ENCODE data around the gene PDCD2L. TPM values are rescaled to one million over a fixed set of nuclear protein-coding genes. Genes with fewer than 3 reads are reported as not detected.

The PDCD2L gene
- total RNA-seq, 1 donor = 11.7 TPM

- TF ChIP-seq CTCF (IDR thresholded peaks at IDR 0.05; ENCODE audit: insufficient read depth, low read depth, low read length) = no peak
- DNase-seq (ENCODE audit: low read depth) = no peak
- no peak overlapping the region for H3K4me3 ChIP-seq (ENCODE audit: low read depth, low read length)
These were observed 30.5 kb upstream of the PDCD2L start for GRCh38 chr19:34373601-34374288.

DNA sequence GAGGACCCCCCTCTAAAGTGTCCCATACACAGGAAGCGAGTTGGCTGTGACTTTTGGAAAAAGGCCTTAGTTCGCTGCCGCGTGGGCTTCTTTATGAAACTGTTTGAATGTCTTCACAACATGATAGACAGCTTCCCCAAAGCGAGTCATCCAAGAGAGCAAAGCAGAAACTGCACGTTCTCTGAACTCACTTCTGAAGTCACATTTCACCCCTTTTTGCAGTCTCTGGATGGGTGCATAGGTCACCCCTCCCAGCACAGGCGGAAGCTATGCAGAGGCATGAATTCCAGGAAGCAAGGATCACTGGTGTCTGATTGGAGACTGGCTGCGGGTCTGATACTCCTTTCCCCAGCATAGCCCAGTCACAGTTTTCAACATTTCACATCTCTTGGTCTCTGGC, 28.6 kb upstream of the PDCD2L start:
- no peak overlapping the region for H3K4me3 ChIP-seq (ENCODE audit: low read depth, low read length)
- no peak for TF ChIP-seq CTCF (IDR thresholded peaks at IDR 0.05; ENCODE audit: insufficient read depth, low read depth, low read length)
- DNase-seq (ENCODE audit: low read depth) = no peak

DNA sequence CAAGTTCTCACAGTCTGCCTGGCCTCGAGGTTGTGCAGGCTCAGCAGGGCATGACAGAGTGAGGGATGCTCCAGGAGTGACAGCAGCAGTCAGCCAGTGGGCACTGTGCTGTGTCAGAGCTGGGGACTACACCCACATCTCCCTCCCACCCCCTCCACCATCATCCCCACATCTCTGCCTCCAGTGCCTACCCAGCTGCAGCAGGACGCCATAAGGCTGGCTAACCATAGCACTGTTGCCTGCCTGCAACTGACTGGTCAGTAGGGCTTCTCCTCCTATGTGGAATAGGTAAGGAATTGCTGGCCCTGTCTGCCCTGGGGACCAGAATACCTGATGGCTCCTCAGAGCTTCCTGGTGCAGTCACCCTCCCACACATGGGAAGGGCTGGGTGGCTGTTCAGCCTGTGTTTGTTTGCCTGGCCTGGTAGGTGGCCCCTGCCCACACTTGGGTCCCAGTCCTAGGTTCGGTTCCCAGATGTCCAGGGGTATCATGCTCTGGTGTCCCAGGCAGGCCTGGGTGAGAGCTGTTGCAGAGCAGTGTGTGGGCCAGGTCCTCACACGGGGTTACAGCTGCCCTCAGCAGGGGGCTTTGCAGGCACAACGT, 23.5 kb upstream of the PDCD2L start:
- TF ChIP-seq CTCF (IDR thresholded peaks at IDR 0.05; ENCODE audit: insufficient read depth, low read depth, low read length) = no peak
- H3K4me3 ChIP-seq (ENCODE audit: low read depth, low read length) = no peak overlapping the region
- no peak for DNase-seq (ENCODE audit: low read depth)

- H3K4me3 ChIP-seq (ENCODE audit: low read depth, low read length) = no peak overlapping the region
- no peak for TF ChIP-seq CTCF (IDR thresholded peaks at IDR 0.05; ENCODE audit: insufficient read depth, low read depth, low read length)
- no peak for DNase-seq (ENCODE audit: low read depth)
These were observed 22.6 kb upstream of the PDCD2L start for GRCh38 chr19:34381399-34382251.

DNA sequence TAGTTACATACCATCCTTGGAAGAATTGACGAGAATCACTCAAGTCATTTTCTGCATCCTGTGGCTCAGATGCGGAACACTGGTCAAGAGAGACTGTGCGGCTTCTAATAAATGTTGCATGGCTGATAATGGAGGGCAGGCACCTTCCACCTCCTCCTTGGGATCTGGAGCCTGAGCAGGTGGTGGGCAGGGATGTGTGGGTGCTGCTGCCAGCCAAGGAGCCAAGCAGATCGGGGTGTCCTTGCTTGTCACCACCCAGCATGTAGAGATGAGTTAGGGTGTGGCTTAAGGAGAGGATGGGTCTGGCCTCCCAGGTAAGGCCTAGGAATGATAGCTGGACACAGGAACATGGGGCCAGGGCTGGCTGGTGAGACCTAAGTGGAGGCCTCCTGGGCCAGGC, 21.7 kb upstream of the PDCD2L start:
- no peak for TF ChIP-seq CTCF (IDR thresholded peaks at IDR 0.05; ENCODE audit: insufficient read depth, low read depth, low read length)

DNA sequence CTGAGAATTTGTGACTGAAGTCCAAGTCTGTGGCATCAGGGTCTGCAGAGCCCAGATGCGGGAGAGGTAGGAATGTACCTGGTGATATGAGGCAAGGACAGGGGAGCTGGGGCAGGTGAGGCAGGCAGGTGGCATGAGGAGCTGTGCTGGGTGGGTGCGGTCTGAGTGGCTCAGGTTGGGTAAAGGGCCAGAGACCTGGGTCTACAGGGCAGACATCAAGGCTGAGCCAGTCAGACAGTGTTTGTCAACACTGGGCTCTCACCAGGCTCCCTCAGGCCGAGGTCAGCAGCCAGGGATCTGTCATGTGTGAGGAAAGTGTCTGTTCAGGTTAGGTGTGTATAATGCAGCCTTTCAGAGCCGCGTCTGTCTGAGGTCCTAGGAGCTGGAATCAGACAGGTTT, 20.6 kb upstream of the PDCD2L start:
- no peak for TF ChIP-seq CTCF (IDR thresholded peaks at IDR 0.05; ENCODE audit: insufficient read depth, low read depth, low read length)
- DNase-seq (ENCODE audit: low read depth) = no peak
- no peak overlapping the region for H3K4me3 ChIP-seq (ENCODE audit: low read depth, low read length)

More for the DNA sequence above, 21.7 kb upstream of the PDCD2L start:
- no peak overlapping the region for H3K4me3 ChIP-seq (ENCODE audit: low read depth, low read length)
- DNase-seq (ENCODE audit: low read depth) = no peak
